Measurements from ENCODE around the gene STK11. TPM values are rescaled to one million over a fixed set of nuclear protein-coding genes. Genes with fewer than 3 reads are reported as not detected.

The STK11 gene
- polyA plus RNA-seq, 1 of the 3 experiments (the other 2 are of a cell fraction), result 55.5 TPM

DNA sequence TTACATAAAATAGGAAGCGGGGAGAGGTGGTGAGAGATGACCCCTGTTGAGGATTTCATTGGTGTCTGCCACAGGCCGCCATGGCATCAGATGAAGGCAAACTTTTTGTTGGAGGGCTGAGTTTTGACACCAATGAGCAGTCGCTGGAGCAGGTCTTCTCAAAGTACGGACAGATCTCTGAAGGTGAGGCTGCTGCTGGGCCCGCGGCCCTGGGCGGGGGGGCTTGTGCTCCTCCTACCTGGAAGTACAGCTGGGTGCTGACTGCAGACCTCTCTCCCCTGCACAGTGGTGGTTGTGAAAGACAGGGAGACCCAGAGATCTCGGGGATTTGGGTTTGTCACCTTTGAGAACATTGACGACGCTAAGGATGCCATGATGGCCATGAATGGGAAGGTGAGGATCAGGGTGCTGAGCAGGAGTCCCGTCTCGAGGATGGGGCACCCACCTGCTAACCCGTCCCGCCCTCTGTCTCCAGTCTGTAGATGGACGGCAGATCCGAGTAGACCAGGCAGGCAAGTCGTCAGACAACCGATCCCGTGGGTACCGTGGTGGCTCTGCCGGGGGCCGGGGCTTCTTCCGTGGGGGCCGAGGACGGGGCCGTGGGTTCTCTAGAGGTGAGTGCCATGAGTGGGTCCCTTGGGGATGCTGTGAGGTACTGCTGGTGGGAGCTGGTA, 65.4 kb downstream of the STK11 start:
- no peaks in the 10 kb centered on the region for H3K9me2 ChIP-seq
- no peak overlapping the region for H2AFZ ChIP-seq (ENCODE audit: low read depth)
- H3K4me3 ChIP-seq (ENCODE audit: low read depth in 2 of 2, low read length in 1 of 2), result peak overlapping the region; percentile 78 to 86
- TF ChIP-seq, protein P1, sequence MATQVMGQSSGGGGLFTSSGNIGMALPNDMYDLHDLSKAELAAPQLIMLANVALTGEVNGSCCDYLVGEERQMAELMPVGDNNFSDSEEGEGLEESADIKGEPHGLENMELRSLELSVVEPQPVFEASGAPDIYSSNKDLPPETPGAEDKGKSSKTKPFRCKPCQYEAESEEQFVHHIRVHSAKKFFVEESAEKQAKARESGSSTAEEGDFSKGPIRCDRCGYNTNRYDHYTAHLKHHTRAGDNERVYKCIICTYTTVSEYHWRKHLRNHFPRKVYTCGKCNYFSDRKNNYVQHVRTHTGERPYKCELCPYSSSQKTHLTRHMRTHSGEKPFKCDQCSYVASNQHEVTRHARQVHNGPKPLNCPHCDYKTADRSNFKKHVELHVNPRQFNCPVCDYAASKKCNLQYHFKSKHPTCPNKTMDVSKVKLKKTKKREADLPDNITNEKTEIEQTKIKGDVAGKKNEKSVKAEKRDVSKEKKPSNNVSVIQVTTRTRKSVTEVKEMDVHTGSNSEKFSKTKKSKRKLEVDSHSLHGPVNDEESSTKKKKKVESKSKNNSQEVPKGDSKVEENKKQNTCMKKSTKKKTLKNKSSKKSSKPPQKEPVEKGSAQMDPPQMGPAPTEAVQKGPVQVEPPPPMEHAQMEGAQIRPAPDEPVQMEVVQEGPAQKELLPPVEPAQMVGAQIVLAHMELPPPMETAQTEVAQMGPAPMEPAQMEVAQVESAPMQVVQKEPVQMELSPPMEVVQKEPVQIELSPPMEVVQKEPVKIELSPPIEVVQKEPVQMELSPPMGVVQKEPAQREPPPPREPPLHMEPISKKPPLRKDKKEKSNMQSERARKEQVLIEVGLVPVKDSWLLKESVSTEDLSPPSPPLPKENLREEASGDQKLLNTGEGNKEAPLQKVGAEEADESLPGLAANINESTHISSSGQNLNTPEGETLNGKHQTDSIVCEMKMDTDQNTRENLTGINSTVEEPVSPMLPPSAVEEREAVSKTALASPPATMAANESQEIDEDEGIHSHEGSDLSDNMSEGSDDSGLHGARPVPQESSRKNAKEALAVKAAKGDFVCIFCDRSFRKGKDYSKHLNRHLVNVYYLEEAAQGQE (IDR thresholded peaks at IDR 0.05; ENCODE audit: low read depth, low read length), result no peak
- TF ChIP-seq, protein P2, sequence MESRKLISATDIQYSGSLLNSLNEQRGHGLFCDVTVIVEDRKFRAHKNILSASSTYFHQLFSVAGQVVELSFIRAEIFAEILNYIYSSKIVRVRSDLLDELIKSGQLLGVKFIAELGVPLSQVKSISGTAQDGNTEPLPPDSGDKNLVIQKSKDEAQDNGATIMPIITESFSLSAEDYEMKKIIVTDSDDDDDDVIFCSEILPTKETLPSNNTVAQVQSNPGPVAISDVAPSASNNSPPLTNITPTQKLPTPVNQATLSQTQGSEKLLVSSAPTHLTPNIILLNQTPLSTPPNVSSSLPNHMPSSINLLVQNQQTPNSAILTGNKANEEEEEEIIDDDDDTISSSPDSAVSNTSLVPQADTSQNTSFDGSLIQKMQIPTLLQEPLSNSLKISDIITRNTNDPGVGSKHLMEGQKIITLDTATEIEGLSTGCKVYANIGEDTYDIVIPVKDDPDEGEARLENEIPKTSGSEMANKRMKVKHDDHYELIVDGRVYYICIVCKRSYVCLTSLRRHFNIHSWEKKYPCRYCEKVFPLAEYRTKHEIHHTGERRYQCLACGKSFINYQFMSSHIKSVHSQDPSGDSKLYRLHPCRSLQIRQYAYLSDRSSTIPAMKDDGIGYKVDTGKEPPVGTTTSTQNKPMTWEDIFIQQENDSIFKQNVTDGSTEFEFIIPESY (IDR thresholded peaks at IDR 0.05; ENCODE audit: borderline replicate concordance, low read depth), result no peak
- TF ChIP-seq USF1 (IDR thresholded peaks at IDR 0.05; ENCODE audit: borderline replicate concordance, low read depth), result no peak
- TF ChIP-seq ELF1 (IDR thresholded peaks at IDR 0.05), result no peak
- TF ChIP-seq GABPA (IDR thresholded peaks at IDR 0.05; ENCODE audit: low read depth), result no peak
- H3K27ac ChIP-seq (ENCODE audit: low read depth in 2 of 2, low read length in 1 of 2), result peak overlapping the region; percentile 31 to 91
- H3K79me2 ChIP-seq (ENCODE audit: insufficient read depth), result peaks cover 57% of the 10 kb centered on the region
- no peaks in the 10 kb centered on the region for H3K27me3 ChIP-seq (ENCODE audit: insufficient read depth)
- CTCF ChIA-PET, result interaction anchor here (1.3 to 5.8 kb wide), 2 partner anchors 27 to 31 kb away, joined by 3 to 62 read pairs; no protein-coding TSS in a partner anchor
- 78% methylated on average over 19 of the region's 26 CpGs for WGBS (ENCODE audit: low lambda C conversion rate)
- DNase-seq, result no peak
- H3K9me3 ChIP-seq, result no peaks in the 10 kb centered on the region
- H3K4me1 ChIP-seq (ENCODE audit: control insufficient read depth in 1 of 2, insufficient read depth in 2 of 2, low read depth in 1 of 2, low read length in 1 of 2), result peaks cover 36 to 62% of the 10 kb centered on the region in 2 experiments; a peak in 3 of 4 replicates
- H3K4me2 ChIP-seq, result peak overlapping the region; percentile 98
- H4K20me1 ChIP-seq (ENCODE audit: insufficient read depth), result peaks cover 53% of the 10 kb centered on the region
- peaks cover 59% of the 10 kb centered on the region for H3F3A ChIP-seq (replicated peaks; ENCODE audit: insufficient read depth)
- POLR2A ChIA-PET, result no interaction called here
- peaks cover 45 to 50% of the 10 kb centered on the region in 2 experiments for H3K36me3 ChIP-seq (replicated peaks in 1 of 2; ENCODE audit: control insufficient read depth in 1 of 2, insufficient read depth in 2 of 2, low read length in 1 of 2)
- H3K9ac ChIP-seq, result peak overlapping the region; percentile 91

Measured in SK-N-SH (cell line).